Endothelial cell of umbilical vein (primary cell): Measurements from ENCODE around the gene TRAPPC2. TPM values are rescaled to one million over a fixed set of nuclear protein-coding genes. Genes with fewer than 3 reads are reported as not detected.
A peak's percentile ranks its signal among the peaks of the same experiment; 100 is the strongest.

ENCODE experiments used
- BruUV-seq: library from RNA; stranded (reverse); fragments of 400-500 nt; replicated peaks from 2 replicates; lab custom pipeline; 2021; lab: Mats Ljungman, UMichigan
- CTCF ChIA-PET: fragments of 300-600, 350-600 bp; sonication (Branson Sonifier 250); formaldehyde crosslinking; loops from one replicate; lab custom pipeline; 2021; ENCODE audit warnings: antibody characterized with exemption, inconsistent platforms; lab: Charles Lee
- POLR2A ChIA-PET: fragments of 300-600, 350-600 bp; sonication (Branson Sonifier 250); formaldehyde crosslinking; loops from one replicate; lab custom pipeline; 2021; ENCODE audit warnings: antibody characterized with exemption, inconsistent platforms; lab: Charles Lee
- DNase-seq: peaks from one replicate; pipeline ENCODE4 v3.0.0-alpha.2; 2011; ENCODE audit warnings: low read depth, low spot score
- FAIRE-seq: peaks from 2 replicates; lab custom pipeline; 2011; peaks lifted over from hg19 to GRCh38; lab: Jason Lieb, UNC
- H2AFZ ChIP-seq: 2 replicates; pipeline ENCODE4 v1.6.0; 2012; ENCODE audit warnings: low read depth, low read length, control low read depth, inconsistent platforms
- H3K27ac ChIP-seq: 2 replicates; pipeline ENCODE4 v1.5.1; 2011; ENCODE audit warnings: low read depth, mild to moderate bottlenecking, control low read depth, low read length, moderate library complexity; ENCODE audit not compliant: insufficient read depth
- H3K27me3 ChIP-seq, 2 experiments: 2 replicates each; pipeline versions ENCODE4 v1.6.0 to v1.6.1; 2011; ENCODE audit warnings: low read length in 2 of 2, mixed read lengths in 1 of 2; ENCODE audit not compliant: control insufficient read depth in 2 of 2, insufficient read depth in 2 of 2
- H3K36me3 ChIP-seq, 2 experiments: 2 replicates in 1 of 2; 3 replicates in 1 of 2; pipeline ENCODE4 v1.5.1; 2011; ENCODE audit warnings: low read length in 2 of 2, mild to moderate bottlenecking in 1 of 2, moderate library complexity in 1 of 2; ENCODE audit not compliant: control insufficient read depth in 2 of 2, insufficient read depth in 2 of 2; ENCODE audit errors: extremely low read depth in 1 of 2
- H3K4me1 ChIP-seq: 3 replicates; pipeline ENCODE4 v1.5.1; 2011; ENCODE audit warnings: mild to moderate bottlenecking, low read length; ENCODE audit not compliant: control insufficient read depth, insufficient read depth; ENCODE audit errors: extremely low read depth
- H3K4me2 ChIP-seq: 2 replicates; pipeline ENCODE4 v1.6.1; 2011; ENCODE audit warnings: low read length, control low read depth, mixed read lengths; ENCODE audit not compliant: insufficient read depth
- H3K4me3 ChIP-seq, 3 experiments: fragments of 200-600 bp in 1 of 3; sonication (generic), shearing (Covaris generic) in 1 of 3; replicated peaks in 1 of 3; 2 replicates each; pipeline ENCODE4 v1.5.1; 2011 to 2016; ENCODE audit warnings: control low read depth in 3 of 3, low read length in 3 of 3, mild to moderate bottlenecking in 2 of 3, inconsistent platforms in 1 of 3, low read depth in 1 of 3, moderate library complexity in 1 of 3; ENCODE audit not compliant: insufficient read depth in 1 of 3
- H3K79me2 ChIP-seq: 2 replicates; pipeline ENCODE4 v1.6.0; 2012; ENCODE audit warnings: low read length, inconsistent platforms; ENCODE audit not compliant: control insufficient read depth, insufficient read depth
- H3K9ac ChIP-seq: replicated peaks from 2 replicates; pipeline ENCODE3; 2011; ENCODE audit warnings: low read length, control low read depth; ENCODE audit not compliant: insufficient read depth; ENCODE audit errors: extremely low read depth
- H3K9me1 ChIP-seq: replicated peaks from 3 replicates; pipeline ENCODE4 v1.6.0; 2011; ENCODE audit warnings: mild to moderate bottlenecking, low read length; ENCODE audit not compliant: control insufficient read depth, insufficient read depth; ENCODE audit errors: extremely low read depth
- H3K9me3 ChIP-seq: replicated peaks from 2 replicates; pipeline ENCODE4 v1.5.1; 2012; ENCODE audit warnings: low read length, inconsistent platforms; ENCODE audit not compliant: control insufficient read depth, insufficient read depth
- H4K20me1 ChIP-seq: replicated peaks from 2 replicates; pipeline ENCODE3; 2011; ENCODE audit warnings: mild to moderate bottlenecking, low read length; ENCODE audit not compliant: control insufficient read depth, insufficient read depth; ENCODE audit errors: extremely low read depth
- CTCF ChIP-seq, 2 donors: IDR thresholded peaks; 1 replicate in 1 of 2; 2 replicates in 1 of 2; pipeline ENCODE4 v1.5.1; 2011; ENCODE audit warnings: low read length in 2 of 2, mild to moderate bottlenecking in 2 of 2, moderate library complexity in 2 of 2, control low read depth in 1 of 2, inconsistent platforms in 1 of 2, low read depth in 1 of 2; ENCODE audit not compliant: insufficient read depth in 1 of 2; ENCODE audit errors: extremely low read depth in 1 of 2
- EZH2 ChIP-seq: IDR thresholded peaks from 2 replicates; pipeline ENCODE4 v1.6.1; 2012; ENCODE audit warnings: borderline replicate concordance, low read depth, mild to moderate bottlenecking, moderate library complexity, low read length, inconsistent platforms; ENCODE audit not compliant: severe bottlenecking
- FOS ChIP-seq: IDR thresholded peaks from 2 replicates; pipeline ENCODE4 v1.6.1; 2011; ENCODE audit warnings: mild to moderate bottlenecking, low read length, moderate library complexity, borderline replicate concordance; ENCODE audit not compliant: insufficient read depth
- GATA2 ChIP-seq: IDR thresholded peaks from 2 replicates; pipeline ENCODE4 v1.7.0; 2011; ENCODE audit warnings: low read depth, mild to moderate bottlenecking, moderate library complexity, mixed read lengths, low read length; ENCODE audit not compliant: insufficient read length, insufficient read depth
- JUN ChIP-seq: IDR thresholded peaks from 2 replicates; pipeline ENCODE4 v1.6.1; 2011; ENCODE audit warnings: borderline replicate concordance, low read depth; ENCODE audit not compliant: insufficient read length, insufficient read depth
- MAX ChIP-seq: IDR thresholded peaks from 2 replicates; pipeline ENCODE4 v1.6.1; 2011; ENCODE audit not compliant: insufficient read depth, insufficient read length
- MYC ChIP-seq: IDR thresholded peaks from one replicate; pipeline ENCODE4 v1.6.1; 2011; ENCODE audit warnings: mild to moderate bottlenecking, low read depth, low read length
- POLR2A ChIP-seq: IDR thresholded peaks from 2 replicates; pipeline ENCODE4 v1.6.1; 2012; ENCODE audit warnings: low read depth, mild to moderate bottlenecking, control low read depth, low read length
- POLR2AphosphoS5 ChIP-seq: IDR thresholded peaks from 2 replicates; pipeline ENCODE4 v1.6.1; 2012; ENCODE audit warnings: low read depth, mild to moderate bottlenecking, control low read depth, low read length, moderate library complexity; ENCODE audit not compliant: insufficient read depth
- dilution Hi-C: fragments of 300-500 bp; cut with MboI; formaldehyde crosslinking; loops from one replicate; pipeline ENCODE4 v1.15.0; 2019; ENCODE audit warnings: low sequenced_read_pairs; ENCODE audit not compliant: extremely low pct_ligation_motif_present
- intact Hi-C: fragments of 100-400 bp; cut with micrococcal nuclease; formaldehyde crosslinking; loops from one replicate; pipeline ENCODE4 v1.10.0; 2022
- polyA plus RNA-seq, 4 experiments: library from polyadenylated mRNA; depleted of rRNA in 3 of 4; stranded (reverse) in 3 of 4; unstranded in 1 of 4; fragments of >200 nt; gene quantifications; 2 replicates each; pipeline versions ENCODE4 v1.2.1 to v1.2.3, GENCODE V29; 2011 to 2012; ENCODE audit warnings: missing spikeins in 1 of 4
- total RNA-seq: library from RNA; stranded (reverse); gene quantifications from 2 replicates; pipeline ENCODE4 v1.2.3, GENCODE V29; 2021

Gene TRAPPC2
- total and polyA plus RNA-seq, 2 donors (not counting 3 experiments of a cell fraction or from before 2014, with no cell fraction given) = 6.6 to 13.0 TPM

GRCh38 chrX:13666836-13667235, 67.6 kb downstream of the TRAPPC2 start:
- dilution Hi-C loops (no loop called here), intact Hi-C loops (no loop called here)
- Histone ChIP-seq H3K9me1 (no peaks in the 10 kb centered on the region), H2AFZ (no peak overlapping the region), H4K20me1 (no peaks in the 10 kb centered on the region), H3K36me3 (no peaks in the 10 kb centered on the region), H3K79me2 (no peaks in the 10 kb centered on the region), H3K27me3 (no peaks in the 10 kb centered on the region), H3K4me2 (no peak overlapping the region), H3K9ac (no peak overlapping the region), H3K9me3 (no peaks in the 10 kb centered on the region), H3K27ac (no peak overlapping the region), H3K4me3 (no peak overlapping the region), H3K4me1 (no peaks in the 10 kb centered on the region)
- ChIA-PET CTCF (no interaction called here), POLR2A (no interaction called here)
- DNase-seq (no peak), FAIRE-seq (peak; percentile 42)
- BruUV-seq = no TSS peak
- TF ChIP-seq MYC (no peak), EZH2 (no peak), JUN (no peak), POLR2A (no peak)

- no peak for TF ChIP-seq GATA2
- TF ChIP-seq JUN = no peak
- TF ChIP-seq POLR2AphosphoS5 = no peak
- TF ChIP-seq EZH2 = no peak
- no peak for TF ChIP-seq POLR2A
- no peak for TF ChIP-seq FOS
- TF ChIP-seq MYC = no peak
- no peak for TF ChIP-seq CTCF (IDR thresholded peaks at IDR 0.05; ENCODE audit: extremely low read depth in 1 of 2, insufficient read depth in 1 of 2, low read depth in 1 of 2, low read length in 2 of 2)
- no peak for TF ChIP-seq MAX
- Histone ChIP-seq H3K9ac (no peak overlapping the region), H4K20me1 (no peaks in the 10 kb centered on the region), H3K27ac (no peak overlapping the region), H3K36me3 (no peaks in the 10 kb centered on the region), H2AFZ (no peak overlapping the region), H3K79me2 (no peaks in the 10 kb centered on the region), H3K4me1 (no peaks in the 10 kb centered on the region), H3K4me3 (no peak overlapping the region), H3K9me3 (no peaks in the 10 kb centered on the region), H3K27me3 (no peaks in the 10 kb centered on the region), H3K9me1 (no peaks in the 10 kb centered on the region), H3K4me2 (no peak overlapping the region)
- no TSS peak for BruUV-seq
- DNase-seq (no peak), FAIRE-seq (no peak)
- ChIA-PET CTCF (no interaction called here), POLR2A (no interaction called here)
- intact Hi-C loops (no loop called here), dilution Hi-C loops (no loop called here)
These were observed 70.4 kb downstream of the TRAPPC2 start for GRCh38 chrX:13664020-13664419.
